Mesodermal cell (in vitro differentiated cells): ENCODE results near the gene SLC26A3. TPM values are rescaled to one million over a fixed set of nuclear protein-coding genes. Genes with fewer than 3 reads are reported as not detected.
"Not testable (repeated sequence)": the region's sequence is repeated elsewhere in the genome, so short reads cannot be mapped to it uniquely, and the experiment has no call there.

ENCODE experiments used
- H3K27ac ChIP-seq: 2 replicates; pipeline ENCODE4 v1.7.0; 2013; ENCODE audit warnings: mild to moderate bottlenecking, low read depth, low read length, moderate library complexity; ENCODE audit not compliant: severe bottlenecking
- H3K36me3 ChIP-seq: 2 replicates; pipeline ENCODE4 v1.7.1; 2013; ENCODE audit warnings: mild to moderate bottlenecking, low read length, moderate library complexity; ENCODE audit not compliant: control insufficient read depth, insufficient read depth
- H3K4me1 ChIP-seq: one replicate; pipeline ENCODE4 v1.7.1; 2013; ENCODE audit warnings: mild to moderate bottlenecking, low read length; ENCODE audit not compliant: insufficient read depth, control insufficient read depth, poor library complexity, severe bottlenecking
- H3K4me3 ChIP-seq: 2 replicates; pipeline ENCODE4 v1.7.0; 2013; ENCODE audit warnings: low read length, control low read depth, mild to moderate bottlenecking; ENCODE audit not compliant: insufficient read depth, poor library complexity, severe bottlenecking; ENCODE audit errors: extremely low read depth
- H3K9me3 ChIP-seq: 2 replicates; pipeline ENCODE4 v1.7.1; 2013; ENCODE audit warnings: mild to moderate bottlenecking, low read length, moderate library complexity; ENCODE audit not compliant: control insufficient read depth
- WGBS, 2 experiments: methylation state at CpG; one replicate each; pipeline ENCODE4 v1.1.5; 2013; ENCODE audit warnings: missing lambda C conversion rate in 2 of 2; ENCODE audit not compliant: insufficient coverage in 2 of 2; 5-methylcytosine and 5-hydroxymethylcytosine counted together
- polyA plus RNA-seq, 2 experiments: library from polyadenylated mRNA; stranded (reverse); fragments of 50-300 nt; gene quantifications; one replicate each; pipeline ENCODE4 v1.2.3, GENCODE V29; 2013

The SLC26A3 gene
- not detected for polyA plus RNA-seq (2013, experiment 1 of 2)
- not detected for polyA plus RNA-seq (2013, experiment 2 of 2)

DNA sequence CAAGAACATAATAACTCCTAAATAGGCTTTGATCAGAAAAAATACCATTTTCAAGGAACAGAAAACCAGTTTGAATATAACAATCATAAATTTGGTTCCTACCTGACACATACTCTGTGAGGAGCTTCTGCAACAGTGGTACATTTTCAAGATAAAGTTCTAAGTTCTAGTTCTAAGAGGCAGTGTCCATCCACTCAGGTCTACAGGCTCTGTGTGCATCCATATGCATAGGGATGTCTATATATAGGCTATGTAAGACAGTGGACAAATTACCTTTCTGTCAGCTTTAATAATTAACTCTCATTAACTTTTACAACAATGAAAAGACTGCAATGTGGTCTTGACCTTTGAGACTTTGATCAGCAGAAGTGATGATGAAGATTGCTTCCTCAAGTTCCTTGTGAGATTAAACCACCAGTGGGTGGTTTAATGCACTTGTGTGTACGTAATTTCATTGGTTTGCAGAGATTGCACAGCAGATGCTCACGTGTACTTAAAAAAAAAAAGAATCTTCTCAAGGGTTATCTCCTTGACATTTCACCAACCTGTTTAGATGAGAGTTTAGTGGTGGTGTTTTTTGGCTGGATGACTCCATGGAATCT is at the start of gene SLC26A3:
Gene SLC26A3, minus strand, starts transcription at position 215 of the 602 bp plus-strand sequence. CDS start 8,714 bp downstream, outside the sequence.
- Histone ChIP-seq H3K36me3 (no peaks in the 10 kb centered on the region), H3K27ac (no peak within 1 kb of the TSS), H3K9me3 (no peaks in the 10 kb centered on the region), H3K4me1 (no peaks in the 10 kb centered on the region), H3K4me3 (no peak within 1 kb of the TSS)
- 80 to 100% methylated on average over 1 to 2 of the region's 2 CpGs for WGBS, 2 experiments

DNA sequence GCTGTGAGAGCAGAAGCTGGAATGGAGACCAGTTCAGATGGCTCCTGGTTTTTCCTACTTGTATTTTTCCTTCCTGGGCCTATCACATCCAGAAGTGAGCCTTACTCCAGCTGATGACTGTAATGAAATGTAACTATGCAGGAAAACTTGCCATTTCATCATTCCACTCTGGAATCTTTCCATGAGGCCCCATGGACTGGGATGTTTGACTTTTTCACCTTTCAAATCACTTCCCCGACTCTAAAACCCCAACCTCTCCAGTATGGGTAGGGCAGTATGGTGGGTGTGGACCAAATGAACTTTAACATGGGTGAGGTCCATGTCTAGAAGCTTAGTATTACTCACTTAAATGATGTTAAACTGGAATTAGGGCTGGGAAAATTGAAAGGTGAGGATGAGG is 47.6 kb upstream of the SLC26A3 start:
- WGBS, 2 experiments, result no CpG with 5 or more reads among the region's 1 CpG
- Histone ChIP-seq H3K4me1 (no peaks in the 10 kb centered on the region), H3K27ac (no peak overlapping the region), H3K36me3 (no peaks in the 10 kb centered on the region), H3K9me3 (no peaks in the 10 kb centered on the region), H3K4me3 (no peak overlapping the region)

DNA sequence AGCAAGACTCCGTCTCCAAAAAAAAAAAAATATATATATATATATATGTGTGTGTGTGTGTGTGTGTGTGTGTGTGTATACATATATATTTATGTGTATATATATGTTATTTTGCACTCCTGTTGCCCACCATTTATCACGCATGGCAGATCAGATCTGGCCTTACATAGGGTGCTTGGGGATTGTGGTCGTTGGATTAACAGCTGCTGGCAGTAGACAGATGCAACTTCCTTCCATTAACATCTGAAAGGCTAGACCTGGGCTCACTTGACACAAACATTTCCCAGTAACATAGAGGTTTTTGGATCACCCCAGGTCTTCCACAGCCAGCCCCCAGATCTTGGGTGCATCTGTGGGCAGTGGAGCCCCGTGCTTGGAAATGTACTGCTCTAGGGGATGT is 47.2 kb upstream of the SLC26A3 start:
- H3K9me3 ChIP-seq, result no peaks in the 10 kb centered on the region
- 80 to 100% methylated on average over 2 to 3 of the region's 4 CpGs for WGBS, 2 experiments

GRCh38 chr7:107848211-107848610 is 45.2 kb upstream of the SLC26A3 start:
- H3K27ac ChIP-seq, H3K4me3 ChIP-seq, H3K4me1 ChIP-seq, H3K9me3 ChIP-seq, H3K36me3 ChIP-seq: not testable (repeated sequence)
- WGBS, 2 experiments, result 96 to 98% methylated on average over 6 to 21 of the region's 31 CpGs

More for the DNA sequence above, 47.2 kb upstream of the SLC26A3 start:
- Histone ChIP-seq H3K27ac (no peak overlapping the region), H3K4me3 (no peak overlapping the region), H3K4me1 (no peaks in the 10 kb centered on the region), H3K36me3 (no peaks in the 10 kb centered on the region)

DNA sequence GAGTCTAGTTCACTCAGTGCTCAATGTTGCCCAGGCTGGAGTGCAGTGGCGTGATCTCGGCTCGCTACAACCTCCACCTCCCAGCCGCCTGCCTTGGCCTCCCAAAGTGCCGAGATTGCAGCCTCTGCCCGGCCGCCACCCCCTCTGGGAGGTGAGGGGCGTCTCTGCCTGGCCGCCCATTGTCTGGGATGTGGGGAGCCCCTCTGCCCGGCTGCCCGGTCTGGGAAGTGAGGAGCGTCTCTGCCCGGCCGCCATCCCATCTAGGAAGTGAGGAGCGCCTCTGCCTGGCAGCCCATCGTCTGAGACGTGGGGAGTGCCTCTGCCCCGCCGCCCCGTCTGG is 44.8 kb upstream of the SLC26A3 start:
- not testable (repeated sequence) for H3K4me3 ChIP-seq, H3K36me3 ChIP-seq, H3K9me3 ChIP-seq, H3K27ac ChIP-seq, H3K4me1 ChIP-seq
- WGBS, 2 experiments, result 89 to 97% methylated on average over 3 to 7 of the region's 20 CpGs

- 80 to 100% methylated on average over 3 to 9 of the region's 18 CpGs for WGBS, 2 experiments
- H3K4me3 ChIP-seq, result no peak overlapping the region
- no peaks in the 10 kb centered on the region for H3K36me3 ChIP-seq
- H3K9me3 ChIP-seq, result no peaks in the 10 kb centered on the region
- H3K27ac ChIP-seq, result no peak overlapping the region
- H3K4me1 ChIP-seq, result no peaks in the 10 kb centered on the region
These were observed 44.3 kb upstream of the SLC26A3 start for GRCh38 chr7:107847168-107847835.

- Histone ChIP-seq H3K36me3 (no peaks in the 10 kb centered on the region), H3K9me3 (no peaks in the 10 kb centered on the region), H3K4me3 (no peak overlapping the region), H3K27ac (no peak overlapping the region), H3K4me1 (no peaks in the 10 kb centered on the region)
These were observed 43.3 kb upstream of the SLC26A3 start for GRCh38 chr7:107846324-107846723.

- Histone ChIP-seq H3K9me3 (no peaks in the 10 kb centered on the region), H3K4me3 (no peak overlapping the region), H3K27ac (no peak overlapping the region), H3K4me1 (no peaks in the 10 kb centered on the region), H3K36me3 (no peaks in the 10 kb centered on the region)
- 91 to 92% methylated on average over 13 to 16 of the region's 16 CpGs for WGBS, 2 experiments
These were observed 40.2 kb upstream of the SLC26A3 start for GRCh38 chr7:107843184-107843583.

DNA sequence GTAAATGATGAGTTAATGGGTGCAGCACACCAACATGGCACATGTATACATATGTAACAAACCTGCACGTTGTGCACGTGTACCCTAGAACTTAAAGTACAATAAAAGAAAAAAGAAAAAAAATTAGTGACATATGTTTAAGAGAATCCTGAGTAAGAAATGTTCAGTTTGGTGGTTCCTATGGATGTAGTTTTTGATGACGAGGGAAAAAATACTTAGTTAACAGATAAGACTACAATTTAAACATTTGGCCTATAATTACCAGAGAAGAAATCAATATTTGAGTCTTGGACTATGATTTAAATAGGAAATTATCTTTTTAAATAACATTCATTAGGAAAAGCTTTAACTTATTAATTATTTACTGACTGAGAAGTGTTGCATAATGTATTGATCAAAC is 39.2 kb upstream of the SLC26A3 start:
- no peak overlapping the region for H3K4me3 ChIP-seq
- no peaks in the 10 kb centered on the region for H3K9me3 ChIP-seq
- WGBS, 2 experiments, result no CpG with 5 or more reads among the region's 3 CpGs
- H3K4me1 ChIP-seq, result no peaks in the 10 kb centered on the region
- H3K36me3 ChIP-seq, result no peaks in the 10 kb centered on the region
- H3K27ac ChIP-seq, result no peak overlapping the region

DNA sequence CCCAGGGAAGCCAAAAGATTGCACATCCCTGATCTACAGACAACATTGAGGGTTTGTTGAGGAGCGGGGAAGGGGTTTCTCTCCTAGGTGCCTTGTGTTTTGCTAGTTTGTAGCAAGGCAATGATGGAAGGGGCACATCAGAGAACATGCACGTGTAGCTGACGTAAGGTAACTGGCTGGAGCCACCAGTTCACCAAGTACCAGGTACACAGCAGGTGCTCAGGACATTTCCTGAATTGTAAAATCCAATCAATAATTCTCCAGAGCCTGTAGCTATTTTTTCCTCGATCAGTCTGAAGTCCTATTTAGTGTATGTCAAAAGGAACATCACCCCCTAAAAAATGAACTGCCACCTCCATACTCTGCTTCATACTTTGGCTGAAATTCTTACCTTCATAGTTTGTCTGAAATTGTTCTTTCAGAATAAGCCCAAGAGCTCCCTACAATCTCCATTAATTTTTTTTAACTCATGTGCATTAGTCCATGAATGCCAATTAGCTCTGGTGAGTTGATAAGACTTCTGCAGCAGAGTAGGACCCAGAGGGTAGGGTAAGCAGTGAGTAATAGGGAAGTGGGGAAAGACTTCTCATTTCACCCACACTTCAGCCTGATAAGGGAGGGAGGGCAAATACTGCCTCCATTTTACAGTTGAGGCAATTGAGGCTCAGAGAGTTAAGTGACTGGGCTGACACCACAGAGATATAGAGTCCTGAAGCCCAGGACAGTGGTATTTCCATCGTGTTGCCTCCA is 36.0 kb upstream of the SLC26A3 start:
- Histone ChIP-seq H3K27ac (no peak overlapping the region), H3K36me3 (no peaks in the 10 kb centered on the region), H3K4me3 (no peak overlapping the region), H3K9me3 (no peaks in the 10 kb centered on the region), H3K4me1 (no peaks in the 10 kb centered on the region)
- WGBS, 2 experiments, result 47 to 79% methylated on average over 2 to 3 of the region's 5 CpGs
